ENCODE measurements around the gene TRIM62. TPM values are rescaled to one million over a fixed set of nuclear protein-coding genes. Genes with fewer than 3 reads are reported as not detected.

The TRIM62 gene
- total RNA-seq, 4 donors from 2014 or later: 3.5 to 22.8 (median 17.9) TPM

GRCh38 chr1:33123266-33123665 is 58.6 kb downstream of the TRIM62 start:
- peaks cover 0 to 11% (median 4%) of the 10 kb centered on the region in 4 donors for H3K4me1 ChIP-seq
- no peak for TF ChIP-seq POLR2A (IDR thresholded peaks at IDR 0.05)
- no peak for TF ChIP-seq CTCF (IDR thresholded peaks at IDR 0.05)
- H3K27me3 ChIP-seq: no peaks in the 10 kb centered on the region
- H3K27ac ChIP-seq: no peak overlapping the region
- no peaks in the 10 kb centered on the region for H3K36me3 ChIP-seq
- no peak overlapping the region for H3K4me3 ChIP-seq
- H3K9me3 ChIP-seq: no peaks in the 10 kb centered on the region
- DNase-seq: no peak

- Histone ChIP-seq H3K9me3 (no peaks in the 10 kb centered on the region), H3K4me1 (peaks cover 0 to 5% (median 3%) of the 10 kb centered on the region in 4 donors), H3K36me3 (no peaks in the 10 kb centered on the region), H3K27me3 (no peaks in the 10 kb centered on the region), H3K4me3 (no peak overlapping the region), H3K27ac (no peak overlapping the region)
- DNase-seq: no peak
- TF ChIP-seq POLR2A (IDR thresholded peaks at IDR 0.05): no peak
- TF ChIP-seq CTCF (IDR thresholded peaks at IDR 0.05): no peak
Observed at GRCh38 chr1:33122483-33123178, 59.2 kb downstream of the TRIM62 start.

GRCh38 chr1:33121728-33122127 is 60.1 kb downstream of the TRIM62 start:
- DNase-seq: no peak
- H3K27me3 ChIP-seq: no peaks in the 10 kb centered on the region
- no peaks in the 10 kb centered on the region for H3K9me3 ChIP-seq
- TF ChIP-seq POLR2A (IDR thresholded peaks at IDR 0.05) (no peak), CTCF (IDR thresholded peaks at IDR 0.05) (no peak)
- no peak overlapping the region for H3K4me3 ChIP-seq
- H3K36me3 ChIP-seq: no peaks in the 10 kb centered on the region
- no peak overlapping the region for H3K27ac ChIP-seq
- peaks cover 0 to 5% (median 3%) of the 10 kb centered on the region in 4 donors for H3K4me1 ChIP-seq

- no peaks in the 10 kb centered on the region for H3K27me3 ChIP-seq
- DNase-seq: no peak
- no peaks in the 10 kb centered on the region for H3K4me1 ChIP-seq
- no peak overlapping the region for H3K27ac ChIP-seq
- no peak for TF ChIP-seq CTCF (IDR thresholded peaks at IDR 0.05)
- no peak for TF ChIP-seq POLR2A (IDR thresholded peaks at IDR 0.05)
- H3K36me3 ChIP-seq: no peaks in the 10 kb centered on the region
- no peak overlapping the region for H3K4me3 ChIP-seq
- no peaks in the 10 kb centered on the region for H3K9me3 ChIP-seq
Observed at GRCh38 chr1:33120436-33121231, 61.2 kb downstream of the TRIM62 start.

GRCh38 chr1:33119532-33120217 is 62.2 kb downstream of the TRIM62 start:
- Histone ChIP-seq H3K27ac (no peak overlapping the region), H3K4me1 (no peaks in the 10 kb centered on the region), H3K9me3 (no peaks in the 10 kb centered on the region), H3K4me3 (no peak overlapping the region), H3K36me3 (no peaks in the 10 kb centered on the region), H3K27me3 (no peaks in the 10 kb centered on the region)
- no peak for TF ChIP-seq CTCF (IDR thresholded peaks at IDR 0.05)
- no peak for TF ChIP-seq POLR2A (IDR thresholded peaks at IDR 0.05)
- no peak for DNase-seq

All from Peyer's patch (tissue), 4 donors.